ENCODE measurements around the gene HHAT. TPM values are rescaled to one million over a fixed set of nuclear protein-coding genes. Genes with fewer than 3 reads are reported as not detected.

The HHAT gene
- total and polyA plus RNA-seq, 2 of the 13 experiments (the other 11 are each of a cell fraction or from before 2014, with no cell fraction given), result 2.6 to 4.9 TPM

DNA sequence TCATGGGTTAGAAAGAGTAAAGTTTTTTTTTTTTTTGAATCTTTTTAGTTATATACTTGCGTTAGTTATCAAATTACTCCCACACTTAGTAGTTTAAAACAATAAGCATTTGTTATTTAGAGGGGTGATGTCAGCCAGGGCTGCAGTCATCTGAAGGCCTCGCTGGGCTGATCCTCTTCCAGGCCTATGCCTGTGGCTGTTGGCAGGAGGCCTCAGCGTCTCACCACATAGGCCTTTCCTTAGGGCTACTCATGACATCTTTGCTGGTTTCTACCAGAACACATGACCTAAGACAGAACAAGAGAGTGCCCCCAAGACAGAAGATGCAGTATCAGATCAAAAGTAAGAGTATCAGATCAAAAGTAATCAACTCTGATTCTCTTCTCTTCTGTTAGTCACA is 167.4 kb downstream of the HHAT start:
- intact Hi-C loops (cut with micrococcal nuclease; ENCODE audit: unreplicated experiment), result no loop called here
- H3K9ac ChIP-seq (ENCODE audit: insufficient read depth, low read depth, low read length), result no peak overlapping the region
- no TSS peak for BruUV-seq (replicated peaks)
- ATAC-seq (no peak), FAIRE-seq (no peak), DNase-seq (ENCODE audit: low spot score) (no peak)
- no peaks in the 10 kb centered on the region for H4K20me1 ChIP-seq (ENCODE audit: insufficient read depth, low read length)
- no peaks in the 10 kb centered on the region for H3K4me1 ChIP-seq (ENCODE audit: insufficient read depth, low read length)
- H3K79me2 ChIP-seq (ENCODE audit: insufficient read depth, low read length), result no peaks in the 10 kb centered on the region
- ChIA-PET POLR2A (no interaction called here), CTCF (ENCODE audit: low intra/inter-chr PET ratio, low total read pairs) (no interaction called here)
- no peaks in the 10 kb centered on the region for H3K36me3 ChIP-seq (replicated peaks in 1 of 2; ENCODE audit: control insufficient read depth in 1 of 2, insufficient read depth in 2 of 2, low read length in 2 of 2)
- in situ Hi-C loops (cut with HindIII; ENCODE audit: extremely low pct_ligation_motif_present, low pct_unique_long_range_greater_than_20kb), result no loop called here
- WGBS (ENCODE audit: low lambda C conversion rate), result 50% methylated on average over 3 of the region's 3 CpGs
- H3K9me3 ChIP-seq (ENCODE audit: low read length), result no peaks in the 10 kb centered on the region
- H2AFZ ChIP-seq (ENCODE audit: low read length), result no peak overlapping the region
- TF ChIP-seq HOXA9 (CRISPR knock-in tag; IDR thresholded peaks at IDR 0.05; ENCODE audit: borderline replicate concordance), result no peak
- TF ChIP-seq ZNF781 (CRISPR knock-in tag; IDR thresholded peaks at IDR 0.05; ENCODE audit: borderline replicate concordance, not compliant biosample characterization), result no peak
- H3K4me2 ChIP-seq (ENCODE audit: low read depth, low read length), result no peak overlapping the region
- H3K27me3 ChIP-seq (ENCODE audit: control insufficient read depth in 1 of 2, insufficient read depth in 2 of 2, low read length in 2 of 2), result no peaks in the 10 kb centered on the region
- no peak overlapping the region for H3K4me3 ChIP-seq (replicated peaks in 1 of 3; ENCODE audit: insufficient read depth in 1 of 3, low read depth in 2 of 3, low read length in 3 of 3)
- no peak overlapping the region for H3K27ac ChIP-seq (ENCODE audit: extremely low read length, insufficient read depth, low read length)

DNA sequence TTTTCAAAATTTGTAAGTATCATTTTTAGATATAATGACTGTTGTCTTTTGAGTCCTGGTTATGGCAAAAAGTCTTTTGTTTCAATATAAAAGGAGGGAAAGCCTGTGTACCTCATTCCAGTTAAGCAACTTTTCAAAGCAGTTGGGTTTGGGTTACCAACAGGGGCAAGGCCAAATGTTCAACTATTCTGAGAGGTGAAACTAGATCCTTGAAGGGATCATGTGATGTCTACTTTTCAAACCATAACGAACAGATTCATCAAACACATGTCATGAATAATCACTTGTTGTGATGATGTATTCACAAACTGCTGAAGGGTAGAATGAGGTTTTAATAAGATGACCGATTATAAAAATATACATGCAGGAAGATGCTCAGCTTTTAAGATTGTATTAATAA is 171.3 kb downstream of the HHAT start:
- no peak overlapping the region for H3K4me3 ChIP-seq (replicated peaks in 1 of 3; ENCODE audit: insufficient read depth in 1 of 3, low read depth in 2 of 3, low read length in 3 of 3)
- ATAC-seq (no peak), DNase-seq (ENCODE audit: low spot score) (no peak), FAIRE-seq (no peak)
- no peak overlapping the region for H2AFZ ChIP-seq (ENCODE audit: low read length)
- 9% methylated on average over 2 of the region's 2 CpGs for WGBS (ENCODE audit: low lambda C conversion rate)
- no peak overlapping the region for H3K4me2 ChIP-seq (ENCODE audit: low read depth, low read length)
- no peaks in the 10 kb centered on the region for H3K79me2 ChIP-seq (ENCODE audit: insufficient read depth, low read length)
- H4K20me1 ChIP-seq (ENCODE audit: insufficient read depth, low read length), result no peaks in the 10 kb centered on the region
- BruUV-seq (replicated peaks), result no TSS peak
- no peaks in the 10 kb centered on the region for H3K9me3 ChIP-seq (ENCODE audit: low read length)
- H3K9ac ChIP-seq (ENCODE audit: insufficient read depth, low read depth, low read length), result no peak overlapping the region
- H3K36me3 ChIP-seq (replicated peaks in 1 of 2; ENCODE audit: control insufficient read depth in 1 of 2, insufficient read depth in 2 of 2, low read length in 2 of 2), result no peaks in the 10 kb centered on the region
- intact Hi-C loops (cut with micrococcal nuclease; ENCODE audit: unreplicated experiment), result no loop called here
- no peak overlapping the region for H3K27ac ChIP-seq (ENCODE audit: extremely low read length, insufficient read depth, low read length)
- H3K27me3 ChIP-seq (ENCODE audit: control insufficient read depth in 1 of 2, insufficient read depth in 2 of 2, low read length in 2 of 2), result no peaks in the 10 kb centered on the region
- in situ Hi-C loops (cut with HindIII; ENCODE audit: extremely low pct_ligation_motif_present, low pct_unique_long_range_greater_than_20kb), result no loop called here
- H3K4me1 ChIP-seq (ENCODE audit: insufficient read depth, low read length), result no peaks in the 10 kb centered on the region
- CTCF ChIA-PET (ENCODE audit: low intra/inter-chr PET ratio, low total read pairs), result no interaction called here
- POLR2A ChIA-PET, result no interaction called here
- TF ChIP-seq ZNF446 (CRISPR knock-in tag; IDR thresholded peaks at IDR 0.05), result no peak
- TF ChIP-seq, protein P1, sequence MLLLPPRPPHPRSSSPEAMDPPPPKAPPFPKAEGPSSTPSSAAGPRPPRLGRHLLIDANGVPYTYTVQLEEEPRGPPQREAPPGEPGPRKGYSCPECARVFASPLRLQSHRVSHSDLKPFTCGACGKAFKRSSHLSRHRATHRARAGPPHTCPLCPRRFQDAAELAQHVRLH (CRISPR knock-in tag; IDR thresholded peaks at IDR 0.05; ENCODE audit: borderline replicate concordance, low read depth), result no peak
- TF ChIP-seq PCBP2 (optimal IDR thresholded peaks at IDR 0.05; ENCODE audit: low read depth, low read length, poor library complexity, severe bottlenecking), result no peak
- TF ChIP-seq U2AF2 (IDR thresholded peaks at IDR 0.05; ENCODE audit: low read depth, low read length), result no peak
- no peak for TF ChIP-seq ZSCAN25 (CRISPR knock-in tag; IDR thresholded peaks at IDR 0.05)
- TF ChIP-seq, protein P2, sequence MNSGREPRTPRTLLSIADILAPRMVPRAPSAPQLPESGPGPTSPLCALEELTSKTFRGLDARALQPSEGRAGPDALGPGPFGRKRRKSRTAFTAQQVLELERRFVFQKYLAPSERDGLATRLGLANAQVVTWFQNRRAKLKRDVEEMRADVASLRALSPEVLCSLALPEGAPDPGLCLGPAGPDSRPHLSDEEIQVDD (CRISPR knock-in tag; IDR thresholded peaks at IDR 0.05; ENCODE audit: borderline replicate concordance), result no peak
- TF ChIP-seq, protein P3, sequence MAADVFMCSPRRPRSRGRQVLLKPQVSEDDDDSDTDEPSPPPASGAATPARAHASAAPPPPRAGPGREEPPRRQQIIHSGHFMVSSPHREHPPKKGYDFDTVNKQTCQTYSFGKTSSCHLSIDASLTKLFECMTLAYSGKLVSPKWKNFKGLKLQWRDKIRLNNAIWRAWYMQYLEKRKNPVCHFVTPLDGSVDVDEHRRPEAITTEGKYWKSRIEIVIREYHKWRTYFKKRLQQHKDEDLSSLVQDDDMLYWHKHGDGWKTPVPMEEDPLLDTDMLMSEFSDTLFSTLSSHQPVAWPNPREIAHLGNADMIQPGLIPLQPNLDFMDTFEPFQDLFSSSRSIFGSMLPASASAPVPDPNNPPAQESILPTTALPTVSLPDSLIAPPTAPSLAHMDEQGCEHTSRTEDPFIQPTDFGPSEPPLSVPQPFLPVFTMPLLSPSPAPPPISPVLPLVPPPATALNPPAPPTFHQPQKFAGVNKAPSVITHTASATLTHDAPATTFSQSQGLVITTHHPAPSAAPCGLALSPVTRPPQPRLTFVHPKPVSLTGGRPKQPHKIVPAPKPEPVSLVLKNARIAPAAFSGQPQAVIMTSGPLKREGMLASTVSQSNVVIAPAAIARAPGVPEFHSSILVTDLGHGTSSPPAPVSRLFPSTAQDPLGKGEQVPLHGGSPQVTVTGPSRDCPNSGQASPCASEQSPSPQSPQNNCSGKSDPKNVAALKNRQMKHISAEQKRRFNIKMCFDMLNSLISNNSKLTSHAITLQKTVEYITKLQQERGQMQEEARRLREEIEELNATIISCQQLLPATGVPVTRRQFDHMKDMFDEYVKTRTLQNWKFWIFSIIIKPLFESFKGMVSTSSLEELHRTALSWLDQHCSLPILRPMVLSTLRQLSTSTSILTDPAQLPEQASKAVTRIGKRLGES (CRISPR knock-in tag; IDR thresholded peaks at IDR 0.05; ENCODE audit: borderline replicate concordance), result no peak
- TF ChIP-seq ZC3H4 (CRISPR knock-in tag; IDR thresholded peaks at IDR 0.05; ENCODE audit: borderline replicate concordance), result no peak
- no peak for TF ChIP-seq ZNF607 (CRISPR knock-in tag; IDR thresholded peaks at IDR 0.05; ENCODE audit: borderline replicate concordance)
- no peak for TF ChIP-seq ZEB1 (IDR thresholded peaks at IDR 0.05; ENCODE audit: insufficient replicate concordance, low read depth)
- no peak for TF ChIP-seq MTA1 (CRISPR knock-in tag; IDR thresholded peaks at IDR 0.05; ENCODE audit: borderline replicate concordance)
